T-helper 1 cell treated with Interleukin-12 subunit alpha and Interleukin-12 subunit beta and Interleukin-4 antibody, amounts not matched to agents 30 μg/mL and 1 μg/mL, for 36 hours (primary cell): ENCODE results near the gene ACOT13.
"Not testable (repeated sequence)": the region's sequence is repeated elsewhere in the genome, so short reads cannot be mapped to it uniquely, and the experiment has no call there.

ENCODE experiments used
- H3K27ac Mint-ChIP-seq: one replicate; pipeline ENCODE4 v1.8.0; 2021; ENCODE audit warnings: mild to moderate bottlenecking, mixed read lengths
- H3K27me3 Mint-ChIP-seq: one replicate; pipeline ENCODE4 v1.8.0; 2021; ENCODE audit warnings: low read depth, mixed read lengths
- H3K36me3 Mint-ChIP-seq: one replicate; pipeline ENCODE4 v1.8.0; 2021; ENCODE audit warnings: low read depth, mixed read lengths
- H3K4me1 Mint-ChIP-seq: one replicate; pipeline ENCODE4 v1.8.0; 2021; ENCODE audit warnings: low read depth, mixed read lengths
- H3K4me3 Mint-ChIP-seq: one replicate; pipeline ENCODE4 v1.8.0; 2021; ENCODE audit warnings: mild to moderate bottlenecking, moderate library complexity, mixed read lengths
- H3K9me3 Mint-ChIP-seq: one replicate; pipeline ENCODE4 v1.8.0; 2021; ENCODE audit warnings: mixed read lengths

The ACOT13 gene

DNA sequence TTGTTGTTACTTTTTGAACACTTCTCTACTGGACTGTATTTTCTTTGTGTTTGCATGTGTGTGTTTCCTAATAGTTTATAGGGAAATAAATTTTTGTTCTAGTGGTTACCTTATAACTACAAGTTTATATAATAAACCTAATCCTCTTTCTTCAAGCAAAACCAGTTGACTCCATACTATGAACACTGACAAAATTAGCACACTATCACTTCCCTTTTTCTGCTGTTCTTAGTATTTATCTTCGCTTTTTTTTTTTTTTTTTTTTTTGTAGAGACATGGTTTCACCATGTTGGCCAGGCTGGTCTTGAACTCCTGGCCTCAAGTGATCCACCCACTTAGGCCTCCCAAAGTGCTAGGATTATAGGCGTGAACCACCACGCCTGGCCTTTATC is 77.1 kb downstream of the ACOT13 start:
- H3K27ac Mint-ChIP-seq = no peak overlapping the region
- no peaks in the 10 kb centered on the region for H3K27me3 Mint-ChIP-seq
- H3K4me1 Mint-ChIP-seq = peaks cover 15% of the 10 kb centered on the region

DNA sequence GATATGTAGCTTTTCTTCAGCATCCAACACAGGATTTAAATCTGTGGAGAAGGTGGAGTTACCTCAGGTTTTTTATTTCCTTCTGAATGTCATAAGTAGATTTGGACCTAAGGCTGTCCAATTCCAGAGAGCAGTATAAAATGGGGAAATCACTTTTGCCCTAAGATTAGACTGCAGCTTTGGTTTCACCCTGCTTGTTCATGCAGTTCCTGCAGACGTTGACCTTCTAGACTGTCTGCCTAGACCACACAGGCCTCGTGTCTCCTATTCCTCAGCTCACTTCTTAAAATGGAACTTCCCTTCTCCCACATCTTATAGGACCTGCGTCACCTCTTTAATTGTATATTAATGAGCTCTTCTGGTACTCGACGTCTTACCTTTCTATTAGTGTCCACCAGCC is 78.0 kb downstream of the ACOT13 start:
- peaks cover 2% of the 10 kb centered on the region for H3K36me3 Mint-ChIP-seq
- H3K4me1 Mint-ChIP-seq = peaks cover 16% of the 10 kb centered on the region
- H3K9me3 Mint-ChIP-seq = peaks cover 2% of the 10 kb centered on the region
- H3K4me3 Mint-ChIP-seq = no peak overlapping the region
- H3K27me3 Mint-ChIP-seq = no peaks in the 10 kb centered on the region
- H3K27ac Mint-ChIP-seq = no peak overlapping the region

More for the DNA sequence above, 77.1 kb downstream of the ACOT13 start:
- no peak overlapping the region for H3K4me3 Mint-ChIP-seq
- peaks cover 2% of the 10 kb centered on the region for H3K9me3 Mint-ChIP-seq
- peaks cover 2% of the 10 kb centered on the region for H3K36me3 Mint-ChIP-seq

DNA sequence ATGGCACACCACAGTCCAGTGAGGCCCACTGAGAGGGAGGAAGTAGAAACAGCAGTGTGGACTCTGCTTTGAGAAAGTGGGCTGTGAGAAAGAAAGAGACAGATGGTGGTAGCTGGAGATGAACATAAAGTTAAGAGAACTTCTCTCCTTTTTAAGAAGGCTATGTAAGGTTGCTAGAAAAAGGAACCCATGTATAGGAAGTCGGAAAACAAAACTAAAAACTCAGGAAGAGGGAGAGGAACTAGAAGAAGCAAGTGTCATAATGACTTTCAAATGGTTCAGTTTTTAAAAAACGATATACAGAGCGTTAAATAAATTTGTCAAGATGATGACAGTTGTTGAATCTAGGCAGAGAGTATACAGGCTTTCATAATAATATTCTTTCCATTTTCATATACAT is 82.4 kb downstream of the ACOT13 start:
- no peak overlapping the region for H3K4me3 Mint-ChIP-seq
- peaks cover 5% of the 10 kb centered on the region for H3K9me3 Mint-ChIP-seq
- H3K36me3 Mint-ChIP-seq = no peaks in the 10 kb centered on the region
- peaks cover 3% of the 10 kb centered on the region for H3K4me1 Mint-ChIP-seq
- H3K27me3 Mint-ChIP-seq = peaks cover 11% of the 10 kb centered on the region
- no peak overlapping the region for H3K27ac Mint-ChIP-seq

DNA sequence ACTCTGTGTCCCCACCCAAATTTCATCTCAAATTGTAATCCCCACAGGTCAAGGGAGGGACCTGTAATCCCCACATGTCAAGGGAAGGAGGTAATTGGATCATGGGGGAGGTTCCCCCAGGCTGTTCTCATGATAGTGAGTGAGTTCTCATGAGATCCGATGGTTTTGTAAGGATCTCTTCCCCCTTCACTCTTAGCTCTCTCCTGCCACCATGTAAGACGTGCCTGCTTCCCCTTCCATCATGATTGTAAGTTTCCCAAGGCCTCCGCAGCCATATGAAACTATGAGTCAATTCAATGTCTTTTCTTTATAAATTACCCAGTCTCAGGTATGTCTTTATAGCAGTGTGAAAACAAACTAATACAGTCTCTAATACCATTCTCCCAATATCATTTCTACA is 84.0 kb downstream of the ACOT13 start:
- H3K4me3 Mint-ChIP-seq, H3K9me3 Mint-ChIP-seq, H3K4me1 Mint-ChIP-seq, H3K27ac Mint-ChIP-seq, H3K36me3 Mint-ChIP-seq: not testable (repeated sequence)
- H3K27me3 Mint-ChIP-seq = peaks cover 11% of the 10 kb centered on the region

DNA sequence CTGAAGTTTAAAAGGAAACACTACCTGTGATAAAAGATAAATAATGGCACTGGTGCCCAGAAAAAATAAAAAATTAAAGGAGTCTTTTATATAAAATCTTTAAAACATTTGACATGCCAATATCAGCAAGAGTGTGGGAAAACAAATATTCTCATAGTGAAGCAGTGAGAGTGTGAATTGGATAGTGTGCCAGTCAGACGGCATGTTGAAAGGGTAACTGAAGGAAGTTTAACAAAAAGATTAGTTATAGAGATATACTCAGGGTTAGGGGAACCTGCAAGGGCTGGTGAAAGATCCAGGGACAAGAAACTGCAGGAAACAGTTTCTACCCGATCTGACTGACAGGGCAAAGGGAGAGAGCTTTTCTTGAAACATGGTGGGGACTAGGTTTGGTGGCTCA is 85.6 kb downstream of the ACOT13 start:
- Mint-ChIP-seq H3K36me3 (no peaks in the 10 kb centered on the region), H3K4me1 (peaks cover 2% of the 10 kb centered on the region), H3K27me3 (peaks cover 11% of the 10 kb centered on the region), H3K27ac (no peak overlapping the region), H3K9me3 (peaks cover 5% of the 10 kb centered on the region), H3K4me3 (no peak overlapping the region)

DNA sequence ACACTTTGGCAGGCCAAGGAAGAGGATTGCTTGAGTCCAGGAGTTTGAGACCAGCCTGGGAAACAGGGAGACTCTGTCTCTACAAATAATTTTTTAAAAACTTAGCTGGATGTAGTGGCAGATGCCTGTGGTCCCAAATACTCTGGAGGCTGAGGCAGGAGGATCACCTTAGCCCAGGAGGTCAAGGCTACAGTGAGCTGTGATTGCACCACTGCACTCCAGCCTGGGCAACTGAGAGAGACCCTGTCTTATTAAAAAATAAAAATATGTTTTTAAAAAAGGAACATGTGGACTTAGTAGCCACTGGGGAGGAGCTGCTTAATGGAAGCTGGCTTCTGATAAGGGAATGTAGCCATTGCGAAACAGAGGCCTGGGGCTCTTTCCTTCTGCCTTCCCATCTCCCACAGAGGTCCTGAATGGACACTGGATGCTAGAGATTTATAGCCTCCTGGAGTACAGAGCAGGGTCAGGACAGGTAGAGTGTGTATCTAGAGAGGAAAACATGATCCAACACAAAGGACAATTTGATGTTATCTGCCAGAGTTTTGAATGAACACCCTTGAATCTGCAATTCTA is 86.1 kb downstream of the ACOT13 start:
- peaks cover 11% of the 10 kb centered on the region for H3K27me3 Mint-ChIP-seq
- H3K27ac Mint-ChIP-seq = no peak overlapping the region
- H3K4me3 Mint-ChIP-seq = no peak overlapping the region
- H3K4me1 Mint-ChIP-seq = peaks cover 2% of the 10 kb centered on the region
- no peaks in the 10 kb centered on the region for H3K36me3 Mint-ChIP-seq
- H3K9me3 Mint-ChIP-seq = peaks cover 5% of the 10 kb centered on the region

DNA sequence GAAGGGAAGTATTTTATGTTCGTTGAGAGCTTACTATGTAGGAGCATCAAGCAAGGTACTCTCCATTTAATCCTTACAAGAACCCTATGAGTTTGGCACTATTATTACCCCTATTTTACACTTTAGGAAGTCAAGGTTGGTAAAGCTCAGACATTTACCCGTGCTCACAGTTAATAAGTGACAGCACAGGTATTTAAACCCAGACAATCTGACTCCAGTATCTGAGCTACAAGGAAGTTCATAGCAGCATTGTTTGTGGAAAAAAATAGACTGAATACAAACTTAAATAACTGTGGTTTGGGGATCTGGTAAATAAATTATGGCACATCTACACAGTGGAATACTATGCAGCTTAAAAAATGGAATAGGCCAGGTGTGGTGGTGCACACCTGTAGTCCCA is 86.7 kb downstream of the ACOT13 start:
- Mint-ChIP-seq H3K27ac (no peak overlapping the region), H3K4me3 (no peak overlapping the region), H3K27me3 (peaks cover 11% of the 10 kb centered on the region), H3K36me3 (no peaks in the 10 kb centered on the region), H3K9me3 (peaks cover 5% of the 10 kb centered on the region), H3K4me1 (peaks cover 4% of the 10 kb centered on the region)

DNA sequence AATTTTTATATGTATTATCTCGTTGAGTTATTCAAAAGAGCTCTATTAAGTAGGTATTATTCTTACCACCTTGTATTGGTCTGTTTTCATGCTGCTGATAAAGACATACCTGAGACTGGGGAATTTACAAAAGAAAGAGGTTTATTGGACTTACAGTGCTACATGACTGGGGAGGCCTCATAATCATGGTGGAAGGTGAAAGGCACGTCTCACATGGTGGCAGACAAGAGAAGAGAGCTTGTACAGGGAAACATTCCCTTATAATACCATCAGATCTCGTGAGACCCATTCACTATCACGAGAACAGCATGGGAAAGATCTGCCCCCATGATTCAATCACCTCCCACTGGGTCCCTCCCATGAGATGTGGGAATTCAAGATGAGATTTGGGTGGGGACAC is 87.5 kb downstream of the ACOT13 start:
- not testable (repeated sequence) for H3K36me3 Mint-ChIP-seq, H3K27ac Mint-ChIP-seq, H3K4me3 Mint-ChIP-seq, H3K4me1 Mint-ChIP-seq, H3K9me3 Mint-ChIP-seq
- peaks cover 11% of the 10 kb centered on the region for H3K27me3 Mint-ChIP-seq
